HG03442 (cell line): ENCODE results near the gene CBL.
"Not testable (repeated sequence)": the region's sequence is repeated elsewhere in the genome, so short reads cannot be mapped to it uniquely, and the experiment has no call there.

Experiments used
- ATAC-seq: cut with Tn5 transposase; IDR thresholded peaks from one replicate; pipeline ENCODE4 v1.9.1; 2021; ENCODE audit warnings: mild to moderate bottlenecking, moderate library complexity; ENCODE audit not compliant: unreplicated experiment

The CBL gene

DNA sequence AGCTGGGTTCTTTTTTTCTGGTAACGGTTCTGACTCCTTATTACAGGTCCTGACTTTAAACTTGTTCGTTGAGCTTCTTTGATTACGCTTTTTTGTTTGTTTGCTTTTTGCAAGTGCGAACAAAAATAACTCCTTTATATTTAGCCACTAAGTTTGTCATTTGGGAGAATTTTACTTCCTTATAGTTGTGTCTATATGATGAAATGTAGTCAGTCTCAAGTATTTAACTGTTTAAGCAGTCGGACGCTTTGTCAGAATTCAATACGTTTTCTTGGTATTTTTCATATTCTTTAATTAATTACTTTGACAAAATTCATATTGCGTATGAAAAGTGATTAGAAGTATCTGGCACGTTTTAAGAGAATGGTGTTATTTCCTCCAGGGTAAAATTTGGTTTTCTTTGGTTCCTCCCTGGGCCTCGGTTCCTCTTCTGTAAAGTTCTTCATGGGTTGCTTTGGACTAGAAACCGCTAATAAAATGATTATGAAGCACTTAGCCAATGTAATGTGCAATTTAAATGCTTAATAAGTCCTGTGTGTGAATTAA lies 1.3 kb downstream of the CBL start:
- ATAC-seq = no peak

DNA sequence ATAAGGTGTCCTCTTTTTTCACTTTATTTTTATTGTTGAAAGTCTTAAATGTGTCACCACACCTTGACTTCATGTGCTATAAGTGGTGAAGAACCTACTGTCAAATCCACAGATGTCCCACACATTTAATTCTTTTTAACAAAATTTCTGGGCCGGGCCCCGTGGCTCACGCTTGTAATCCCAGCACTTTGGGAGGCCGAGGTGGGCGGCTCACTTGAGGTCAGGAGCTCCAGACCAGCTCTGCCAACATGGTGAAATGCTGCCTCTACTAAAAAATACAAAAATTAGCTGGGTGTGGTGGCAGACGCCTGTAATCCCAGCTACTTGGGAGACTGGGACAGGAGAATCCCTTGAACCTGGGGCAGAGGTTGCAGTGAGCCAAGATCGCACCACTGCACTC lies 3.0 kb downstream of the CBL start:
- no peak for ATAC-seq

DNA sequence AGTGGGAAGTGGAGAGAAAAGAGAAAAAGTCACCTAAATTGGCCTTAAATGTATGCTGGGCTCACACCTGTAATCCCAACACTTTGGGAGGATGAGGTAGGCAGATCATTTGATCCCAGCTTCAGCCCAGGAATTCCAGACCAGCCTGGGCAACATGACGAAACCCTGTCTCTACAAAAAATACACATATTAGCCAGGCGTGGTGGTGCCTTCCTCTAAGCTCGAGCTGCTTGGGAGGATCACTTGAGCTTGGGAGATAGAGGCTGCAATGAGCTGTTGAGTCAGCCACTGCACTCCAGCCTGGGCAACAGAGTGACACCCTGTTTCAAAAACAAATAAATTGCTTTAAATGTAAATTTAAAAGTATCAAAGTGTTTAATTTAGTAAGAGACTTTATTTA lies 3.9 kb downstream of the CBL start:
- ATAC-seq = no peak

DNA sequence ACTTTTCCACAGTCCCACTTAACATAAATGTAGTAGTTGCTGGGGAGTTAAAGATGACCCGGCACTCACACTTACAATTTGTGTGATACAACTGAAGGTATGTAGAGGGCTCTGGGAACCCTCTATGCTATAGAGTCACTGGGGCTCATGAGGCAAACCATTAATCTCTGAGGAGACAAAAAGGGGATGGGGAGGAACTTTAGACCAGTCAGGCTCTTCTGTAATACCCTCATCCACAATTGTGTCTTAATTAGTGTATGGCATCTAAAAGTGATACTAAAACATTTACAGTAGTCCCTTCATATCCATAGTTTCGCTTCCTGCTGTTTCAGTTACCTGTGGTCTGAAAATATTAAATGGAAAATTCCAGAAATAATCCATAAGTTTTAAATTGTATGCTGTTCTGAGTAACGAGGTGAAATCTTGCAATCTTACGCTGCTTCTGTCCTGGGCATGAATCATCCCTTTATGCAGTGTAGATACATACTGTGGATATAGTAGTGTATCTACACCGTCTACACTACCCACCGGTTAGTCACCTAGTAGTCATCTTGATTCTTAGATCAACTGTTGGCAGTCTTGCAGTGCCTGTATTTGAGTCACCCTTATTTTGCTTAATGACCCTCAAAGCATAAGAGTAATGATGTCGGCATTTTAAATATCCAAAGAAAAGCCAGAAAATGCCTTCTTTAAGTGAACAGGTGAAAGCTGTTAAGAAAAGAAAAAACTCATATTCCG lies 12.2 kb downstream of the CBL start:
- no peak for ATAC-seq

DNA sequence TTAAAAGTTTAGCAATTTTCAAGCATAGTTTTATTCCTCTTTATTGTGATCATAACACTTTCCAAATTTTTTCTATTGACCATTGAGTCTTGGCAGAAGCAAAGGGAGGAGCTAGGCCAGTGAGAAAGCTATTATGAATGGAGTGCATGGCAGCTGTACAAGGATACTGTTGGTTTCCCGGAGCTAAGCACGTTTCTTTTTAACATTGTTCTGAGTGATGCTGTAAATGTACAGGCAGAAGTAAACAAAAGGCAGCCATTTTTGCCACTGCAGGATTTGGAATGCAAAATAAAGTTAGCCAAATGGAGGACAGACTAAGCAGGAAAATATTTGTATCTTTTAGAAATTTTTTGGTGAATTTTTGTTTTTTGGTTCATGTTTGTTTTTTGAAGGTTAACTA lies 16.2 kb downstream of the CBL start:
- no peak for ATAC-seq

DNA sequence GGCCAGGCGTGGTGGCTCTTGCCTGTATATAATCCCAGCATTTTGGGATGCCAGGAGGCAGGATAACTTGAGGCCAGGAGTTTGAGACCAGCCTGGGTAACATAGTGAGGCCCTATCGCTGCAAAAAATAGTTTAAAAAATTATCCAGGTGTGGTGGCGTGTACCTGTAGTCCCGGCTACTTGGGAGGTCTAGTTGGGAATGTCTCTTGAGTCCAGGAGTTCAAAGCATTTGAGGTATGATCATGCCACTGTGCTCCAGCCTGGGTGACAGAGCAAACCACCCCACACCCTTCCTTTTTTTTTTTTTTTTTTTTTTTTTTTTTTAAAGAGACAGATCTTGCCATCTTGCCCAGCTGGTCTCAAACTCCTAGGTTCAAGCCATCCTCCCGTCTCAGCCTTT lies 16.8 kb downstream of the CBL start:
- ATAC-seq = no peak

DNA sequence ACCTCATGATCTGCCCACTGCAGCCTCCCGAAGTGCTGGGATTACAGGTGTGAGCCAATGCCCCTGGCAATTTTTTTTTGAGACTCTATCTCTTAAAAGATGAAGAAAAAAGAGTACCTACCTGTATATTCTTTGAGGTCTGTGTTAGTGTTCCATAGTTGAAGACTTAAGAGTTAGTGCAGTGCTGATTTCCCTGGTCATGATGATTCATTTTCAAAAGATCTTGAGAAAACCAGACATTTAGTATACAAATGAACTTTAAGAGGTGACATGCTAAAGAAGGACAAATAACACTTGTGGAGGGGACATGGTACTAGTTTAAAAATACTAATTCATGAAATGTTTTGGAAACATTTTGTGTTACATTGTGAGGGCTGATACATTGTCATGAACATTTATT lies 17.7 kb downstream of the CBL start:
- no peak for ATAC-seq

DNA sequence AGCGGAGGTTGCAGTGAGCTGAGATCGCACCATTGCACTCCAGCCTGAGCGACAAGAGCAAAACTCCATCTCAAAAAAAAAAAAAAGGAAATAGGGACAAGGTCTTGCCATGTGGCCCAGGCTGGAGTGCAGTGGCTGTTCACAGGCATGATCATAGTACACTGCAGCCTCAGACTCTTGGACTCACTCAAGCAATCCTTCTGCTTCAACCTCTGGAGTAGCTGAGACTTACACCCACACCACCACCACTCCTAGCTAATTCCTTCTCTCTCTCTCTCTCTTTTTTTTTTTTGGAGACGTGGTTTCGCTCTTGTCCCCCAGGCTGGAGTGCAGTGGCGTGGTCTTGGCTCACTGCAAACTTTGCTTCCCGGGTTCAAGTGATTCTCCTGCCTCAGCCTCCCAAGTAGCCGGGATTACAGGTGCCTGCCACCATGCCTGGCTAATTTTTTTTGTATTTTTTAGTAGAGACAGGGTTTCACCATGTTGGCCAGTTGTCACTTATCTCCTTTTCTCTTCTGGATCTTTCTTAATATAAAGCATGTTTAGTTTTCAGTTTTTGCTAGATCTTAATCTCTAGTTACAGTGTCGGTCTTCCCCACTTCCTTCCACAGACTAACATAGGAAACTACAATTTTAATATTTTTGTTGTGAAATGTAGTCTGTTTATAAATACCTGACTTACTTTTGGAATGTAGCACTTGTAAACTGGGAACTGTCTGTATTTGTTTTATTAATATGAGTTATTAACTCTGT lies 22.6 kb downstream of the CBL start:
- not testable (repeated sequence) for ATAC-seq

DNA sequence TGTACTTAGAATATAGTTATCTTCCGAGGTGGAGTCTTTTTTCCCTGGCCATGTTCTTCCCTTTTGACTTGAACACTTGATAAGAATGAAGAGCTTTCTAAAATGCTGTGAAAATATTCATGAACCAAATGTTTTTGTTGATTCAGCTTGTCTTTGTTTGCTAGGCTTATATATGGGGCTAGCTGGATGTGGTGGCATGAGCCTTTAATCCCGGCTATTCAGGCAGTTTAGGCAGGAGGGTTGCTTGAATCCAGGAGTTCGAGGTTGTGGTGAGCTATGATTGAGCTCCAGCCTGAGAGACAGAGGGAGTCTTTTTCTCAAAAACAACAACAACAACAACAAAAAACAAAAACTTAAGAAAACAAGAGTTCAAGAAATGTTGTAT lies 23.1 kb downstream of the CBL start:
- no peak for ATAC-seq

DNA sequence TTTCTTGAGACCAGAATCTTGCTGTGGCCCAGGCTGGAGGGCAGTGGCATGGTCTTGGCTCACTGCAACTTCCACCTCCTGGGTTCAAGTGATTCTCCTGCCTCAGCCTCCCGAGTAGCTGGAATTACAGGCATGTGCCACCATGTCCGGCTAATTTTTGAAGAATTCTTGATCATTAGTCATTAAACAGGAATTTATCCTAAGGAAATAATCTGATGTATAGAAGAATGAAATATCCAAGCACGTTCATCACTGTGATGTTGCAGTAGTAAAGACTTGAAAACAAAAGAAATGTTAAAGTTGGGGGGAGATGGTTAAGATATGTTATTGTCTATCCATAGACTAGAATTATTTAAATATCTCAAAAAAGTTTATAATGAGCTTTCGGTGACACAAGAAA lies 23.6 kb downstream of the CBL start:
- ATAC-seq = no peak

DNA sequence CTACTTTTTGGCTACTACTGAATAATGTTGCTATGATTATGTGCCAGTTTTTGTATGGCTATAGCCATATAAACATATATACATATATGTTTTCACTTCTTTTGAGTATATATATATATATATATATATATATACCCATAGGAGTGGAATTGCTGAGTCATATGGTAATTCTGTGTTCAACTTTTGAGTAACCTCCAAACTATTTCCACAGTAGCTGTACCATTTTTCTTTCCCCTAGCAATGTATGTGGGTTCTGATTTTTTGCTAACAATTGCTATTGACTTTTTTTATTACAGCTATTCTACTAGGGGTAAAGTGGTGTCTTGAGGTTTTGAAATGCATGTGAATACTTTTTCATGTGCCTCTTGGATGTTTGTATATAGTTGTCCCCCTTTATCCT lies 30.4 kb downstream of the CBL start:
- ATAC-seq = no peak

DNA sequence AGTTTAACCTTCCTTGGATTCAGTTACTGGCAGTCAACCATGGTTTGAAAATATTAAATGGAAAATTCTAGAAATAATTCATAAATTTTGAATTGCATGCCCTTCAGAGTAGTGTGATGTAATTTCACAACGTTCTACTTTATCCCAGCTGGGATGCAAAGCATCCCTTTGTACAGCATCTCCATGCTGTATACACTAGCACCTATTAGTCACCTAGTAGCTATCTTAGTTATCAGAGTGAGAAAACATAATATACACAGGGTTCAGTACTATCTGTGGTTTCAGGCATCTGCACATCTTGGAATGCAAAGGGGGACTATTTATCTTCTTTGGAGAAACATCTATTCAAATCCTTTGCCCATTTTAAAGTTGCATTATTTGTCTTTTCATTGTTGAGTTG lies 30.8 kb downstream of the CBL start:
- no peak for ATAC-seq

DNA sequence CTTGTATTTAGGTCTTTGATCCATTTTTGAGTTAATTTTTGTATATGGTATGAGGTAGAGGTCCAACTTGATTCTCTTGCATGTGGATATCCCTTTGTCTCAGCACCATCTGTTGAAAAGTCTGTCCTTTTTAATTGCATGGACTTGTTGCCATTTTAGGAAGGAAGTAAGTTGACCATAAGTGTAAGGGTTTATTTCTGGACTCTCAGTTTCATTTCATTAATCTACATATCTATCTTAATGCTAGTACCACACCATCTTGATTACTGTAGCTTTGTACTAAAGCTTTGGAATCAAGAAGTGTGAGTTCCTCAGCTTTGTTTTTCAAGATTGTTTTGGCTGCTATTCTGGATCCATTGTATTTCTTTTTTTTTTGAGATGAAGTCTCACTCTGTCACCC lies 31.4 kb downstream of the CBL start:
- ATAC-seq = no peak

DNA sequence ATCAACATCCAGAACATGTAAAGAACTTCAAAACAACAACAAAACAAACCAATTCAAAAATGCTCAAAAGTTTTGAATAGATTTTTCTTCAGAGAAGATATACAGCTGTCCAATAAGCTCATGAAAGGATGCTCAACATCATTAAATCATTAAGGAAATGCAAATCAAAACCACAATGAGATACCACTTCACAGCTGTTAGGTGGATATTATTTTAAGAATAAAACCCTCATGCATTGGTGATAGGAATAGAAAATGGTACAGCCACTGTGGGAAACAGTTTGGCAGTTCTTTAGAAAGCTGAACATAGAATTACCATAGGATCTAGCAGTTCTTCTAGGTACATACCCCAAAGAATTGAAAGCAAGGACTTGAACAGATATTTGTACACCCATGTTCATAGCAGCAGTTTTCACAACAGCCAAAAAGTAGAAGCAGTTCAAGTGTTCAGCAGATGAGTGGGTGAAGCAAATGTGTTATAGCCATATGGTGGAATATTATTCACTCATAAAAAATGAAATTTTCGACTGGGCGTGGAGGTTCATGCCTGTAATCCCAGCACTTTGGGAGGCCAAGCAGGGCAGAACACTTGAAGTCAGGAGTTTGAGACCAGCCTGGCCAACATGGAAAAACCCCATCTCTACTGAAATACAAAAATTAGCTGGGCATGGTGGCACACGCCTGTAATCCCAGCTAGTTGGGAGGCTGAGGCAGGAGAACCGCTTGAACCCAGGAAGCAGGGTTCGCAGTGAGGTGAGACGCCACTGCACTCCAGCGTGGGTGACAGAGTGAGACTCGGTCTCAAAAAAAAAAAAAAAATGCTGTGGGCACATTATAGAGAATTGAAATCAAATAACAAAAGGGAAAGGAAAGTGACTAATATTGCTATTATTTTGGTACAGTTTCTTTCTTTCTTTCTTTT lies 42.9 kb downstream of the CBL start:
- ATAC-seq = no peak

DNA sequence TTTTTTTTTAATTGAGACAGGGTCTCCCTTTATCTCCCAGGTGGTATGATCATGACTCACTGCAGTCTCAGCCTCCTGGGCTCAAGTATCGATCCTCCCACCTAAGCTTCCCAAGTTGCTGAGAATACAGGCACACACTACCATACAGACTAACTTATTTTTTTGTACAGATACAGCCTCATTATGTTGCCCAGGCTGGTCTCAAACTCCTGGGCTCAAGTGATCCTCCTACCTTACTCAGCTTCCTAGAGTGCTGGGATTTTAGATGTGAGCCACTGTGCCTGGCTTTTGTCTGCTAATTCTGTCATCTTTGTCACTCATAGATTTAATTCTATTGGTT lies 43.5 kb downstream of the CBL start:
- ATAC-seq = no peak

DNA sequence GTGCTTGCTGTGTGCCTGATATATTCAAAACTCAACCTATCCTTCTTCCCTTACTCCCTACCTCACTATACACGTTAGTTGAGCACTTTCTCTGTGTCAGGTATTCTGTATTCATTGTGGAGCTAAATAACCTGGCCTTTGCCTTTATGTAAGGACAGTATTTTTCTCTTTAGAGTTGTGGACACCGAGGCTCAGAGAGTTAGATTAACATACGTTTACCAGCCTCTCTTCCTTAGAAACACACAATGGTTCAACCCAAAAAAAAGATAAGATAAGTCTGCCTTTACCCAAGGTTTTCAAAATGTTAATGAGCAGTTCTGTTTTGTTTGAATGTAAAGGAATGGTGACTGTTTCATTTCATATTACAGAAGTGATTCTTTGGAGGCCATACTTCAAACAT lies 45.0 kb downstream of the CBL start:
- no peak for ATAC-seq

DNA sequence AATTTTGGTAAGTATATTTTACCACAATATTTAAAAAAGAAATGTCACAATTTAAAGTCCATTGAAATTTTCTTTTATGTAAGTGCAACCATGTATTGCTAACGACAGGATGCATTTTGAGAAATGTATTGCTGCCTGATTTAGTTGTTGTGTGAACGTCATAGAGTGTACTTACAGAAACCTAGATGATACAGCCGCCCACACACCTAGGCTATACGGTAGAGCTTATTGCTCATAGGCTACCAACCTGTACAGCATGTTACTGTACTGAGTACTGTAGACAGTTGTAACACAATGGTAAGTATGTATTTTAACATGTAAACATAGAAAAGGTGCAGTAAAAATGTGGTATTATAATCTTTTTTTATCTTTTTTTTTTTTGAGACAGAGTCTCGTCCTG lies 48.1 kb downstream of the CBL start:
- no peak for ATAC-seq

DNA sequence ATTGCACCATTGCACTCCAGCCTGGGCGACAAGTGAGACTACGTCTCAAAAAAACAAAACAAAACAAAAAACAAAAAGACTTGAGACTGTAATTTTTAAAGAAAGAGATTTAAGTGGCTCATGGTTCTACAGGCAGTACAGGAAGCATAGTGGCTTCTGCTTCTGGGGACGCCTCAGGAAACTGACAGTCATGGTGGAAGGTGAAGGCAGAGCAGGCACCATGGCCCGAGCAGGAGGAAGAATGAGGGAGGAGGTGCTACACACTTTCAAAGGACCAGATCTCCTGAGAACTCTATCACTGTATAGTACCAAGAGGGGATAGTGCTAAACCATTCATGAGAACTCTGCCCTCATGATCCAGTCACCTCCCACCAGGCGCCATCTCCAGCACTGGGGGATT lies 52.0 kb downstream of the CBL start:
- ATAC-seq = no peak

DNA sequence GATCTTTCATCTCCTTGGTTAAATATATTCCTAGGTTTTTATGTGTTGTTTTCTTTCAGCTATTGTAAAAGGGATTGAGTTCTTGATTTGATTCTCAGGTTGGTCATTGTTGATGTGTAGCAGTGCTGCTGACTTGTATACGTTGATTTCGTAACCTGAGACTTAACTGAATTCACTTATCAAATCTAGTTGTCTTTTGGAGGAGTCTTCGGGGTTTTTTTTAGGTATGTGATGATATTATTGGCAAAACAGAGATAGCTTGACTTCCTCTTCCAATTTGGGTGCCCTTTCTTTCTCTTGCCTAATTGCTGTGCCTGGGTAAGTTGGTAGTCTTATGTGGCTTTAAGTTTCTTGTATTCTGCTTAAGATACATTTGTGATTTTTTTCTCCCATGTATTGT lies 52.8 kb downstream of the CBL start:
- no peak for ATAC-seq

DNA sequence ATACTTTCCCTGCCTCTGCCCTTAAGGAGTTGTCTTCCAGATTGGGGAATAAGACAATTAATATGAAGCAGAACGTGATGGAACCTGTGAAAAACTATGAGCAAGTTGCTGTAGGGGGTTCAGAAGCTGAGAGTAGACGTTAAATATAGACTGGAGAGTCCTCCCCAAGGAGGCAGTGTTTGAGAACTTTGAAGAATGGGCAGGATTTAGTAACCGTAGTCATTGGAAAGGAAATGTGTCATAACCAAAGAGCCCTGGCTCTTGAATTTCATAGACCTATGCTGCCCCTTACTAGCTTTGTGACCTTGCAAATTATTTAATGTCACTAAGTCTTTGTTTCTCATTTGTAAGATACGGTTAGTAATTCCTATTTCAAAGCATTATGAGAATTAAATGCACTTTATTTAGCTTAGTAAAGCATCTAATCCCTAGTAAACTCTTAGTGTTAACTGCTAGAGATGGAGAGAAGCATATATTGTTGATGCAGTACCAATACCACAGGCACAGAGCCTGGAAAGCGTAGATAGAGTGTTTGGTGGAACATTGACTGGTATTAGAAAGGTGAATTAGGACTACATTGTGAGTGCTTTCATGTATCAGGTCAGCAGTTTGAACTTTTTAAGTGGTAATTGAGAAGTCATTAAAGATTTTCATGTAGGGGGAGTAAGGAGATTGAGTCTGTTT lies 56.7 kb downstream of the CBL start:
- no peak for ATAC-seq

DNA sequence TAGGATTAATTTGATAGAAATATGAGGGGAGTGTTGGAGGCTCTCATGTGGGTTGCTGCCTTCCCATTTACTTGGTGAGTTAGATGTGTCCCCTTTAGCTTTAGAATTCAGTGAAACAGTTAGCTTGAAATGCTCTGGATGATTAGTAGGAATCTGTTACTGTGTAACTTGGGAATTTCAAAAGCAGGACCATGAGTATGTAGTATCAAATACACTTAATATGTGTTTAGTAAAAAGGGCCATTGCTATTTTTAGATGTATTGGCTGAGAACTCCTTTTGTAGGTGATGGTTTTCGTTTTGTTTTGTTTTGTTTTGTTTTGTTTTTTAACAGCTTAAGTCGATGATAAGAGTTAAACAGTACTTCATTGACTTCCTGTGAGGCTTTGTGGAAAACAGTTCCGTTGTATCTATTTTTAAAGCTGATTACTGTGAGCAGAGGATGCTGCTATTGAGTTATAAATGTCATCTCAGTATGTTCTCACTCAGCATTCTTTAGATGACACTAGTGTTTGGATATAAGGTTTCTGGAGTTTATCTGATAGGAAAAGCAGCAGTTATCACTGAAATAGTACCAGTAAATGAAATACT lies 57.3 kb downstream of the CBL start:
- ATAC-seq = no peak
